Thoracic aorta endothelial cell (primary cell): ENCODE results near the gene ARID4A. TPM values are rescaled to one million over a fixed set of nuclear protein-coding genes. Genes with fewer than 3 reads are reported as not detected.

Source experiments
- small RNA-seq: library from RNA; depleted of rRNA; stranded (forward); fragments of <200 nt; gene quantifications from one replicate; pipeline ENCODE3, GENCODE V24; 2012
- total RNA-seq: library from RNA; depleted of rRNA; stranded (reverse); fragments of >200 nt; gene quantifications from 2 replicates; pipeline ENCODE4 v1.2.3, GENCODE V29; 2012

The ARID4A gene, protein sequence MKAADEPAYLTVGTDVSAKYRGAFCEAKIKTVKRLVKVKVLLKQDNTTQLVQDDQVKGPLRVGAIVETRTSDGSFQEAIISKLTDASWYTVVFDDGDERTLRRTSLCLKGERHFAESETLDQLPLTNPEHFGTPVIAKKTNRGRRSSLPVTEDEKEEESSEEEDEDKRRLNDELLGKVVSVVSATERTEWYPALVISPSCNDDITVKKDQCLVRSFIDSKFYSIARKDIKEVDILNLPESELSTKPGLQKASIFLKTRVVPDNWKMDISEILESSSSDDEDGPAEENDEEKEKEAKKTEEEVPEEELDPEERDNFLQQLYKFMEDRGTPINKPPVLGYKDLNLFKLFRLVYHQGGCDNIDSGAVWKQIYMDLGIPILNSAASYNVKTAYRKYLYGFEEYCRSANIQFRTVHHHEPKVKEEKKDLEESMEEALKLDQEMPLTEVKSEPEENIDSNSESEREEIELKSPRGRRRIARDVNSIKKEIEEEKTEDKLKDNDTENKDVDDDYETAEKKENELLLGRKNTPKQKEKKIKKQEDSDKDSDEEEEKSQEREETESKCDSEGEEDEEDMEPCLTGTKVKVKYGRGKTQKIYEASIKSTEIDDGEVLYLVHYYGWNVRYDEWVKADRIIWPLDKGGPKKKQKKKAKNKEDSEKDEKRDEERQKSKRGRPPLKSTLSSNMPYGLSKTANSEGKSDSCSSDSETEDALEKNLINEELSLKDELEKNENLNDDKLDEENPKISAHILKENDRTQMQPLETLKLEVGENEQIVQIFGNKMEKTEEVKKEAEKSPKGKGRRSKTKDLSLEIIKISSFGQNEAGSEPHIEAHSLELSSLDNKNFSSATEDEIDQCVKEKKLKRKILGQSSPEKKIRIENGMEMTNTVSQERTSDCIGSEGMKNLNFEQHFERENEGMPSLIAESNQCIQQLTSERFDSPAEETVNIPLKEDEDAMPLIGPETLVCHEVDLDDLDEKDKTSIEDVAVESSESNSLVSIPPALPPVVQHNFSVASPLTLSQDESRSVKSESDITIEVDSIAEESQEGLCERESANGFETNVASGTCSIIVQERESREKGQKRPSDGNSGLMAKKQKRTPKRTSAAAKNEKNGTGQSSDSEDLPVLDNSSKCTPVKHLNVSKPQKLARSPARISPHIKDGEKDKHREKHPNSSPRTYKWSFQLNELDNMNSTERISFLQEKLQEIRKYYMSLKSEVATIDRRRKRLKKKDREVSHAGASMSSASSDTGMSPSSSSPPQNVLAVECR
- total RNA-seq, result 17.5 and 20.7 TPM in 2 replicates

DNA sequence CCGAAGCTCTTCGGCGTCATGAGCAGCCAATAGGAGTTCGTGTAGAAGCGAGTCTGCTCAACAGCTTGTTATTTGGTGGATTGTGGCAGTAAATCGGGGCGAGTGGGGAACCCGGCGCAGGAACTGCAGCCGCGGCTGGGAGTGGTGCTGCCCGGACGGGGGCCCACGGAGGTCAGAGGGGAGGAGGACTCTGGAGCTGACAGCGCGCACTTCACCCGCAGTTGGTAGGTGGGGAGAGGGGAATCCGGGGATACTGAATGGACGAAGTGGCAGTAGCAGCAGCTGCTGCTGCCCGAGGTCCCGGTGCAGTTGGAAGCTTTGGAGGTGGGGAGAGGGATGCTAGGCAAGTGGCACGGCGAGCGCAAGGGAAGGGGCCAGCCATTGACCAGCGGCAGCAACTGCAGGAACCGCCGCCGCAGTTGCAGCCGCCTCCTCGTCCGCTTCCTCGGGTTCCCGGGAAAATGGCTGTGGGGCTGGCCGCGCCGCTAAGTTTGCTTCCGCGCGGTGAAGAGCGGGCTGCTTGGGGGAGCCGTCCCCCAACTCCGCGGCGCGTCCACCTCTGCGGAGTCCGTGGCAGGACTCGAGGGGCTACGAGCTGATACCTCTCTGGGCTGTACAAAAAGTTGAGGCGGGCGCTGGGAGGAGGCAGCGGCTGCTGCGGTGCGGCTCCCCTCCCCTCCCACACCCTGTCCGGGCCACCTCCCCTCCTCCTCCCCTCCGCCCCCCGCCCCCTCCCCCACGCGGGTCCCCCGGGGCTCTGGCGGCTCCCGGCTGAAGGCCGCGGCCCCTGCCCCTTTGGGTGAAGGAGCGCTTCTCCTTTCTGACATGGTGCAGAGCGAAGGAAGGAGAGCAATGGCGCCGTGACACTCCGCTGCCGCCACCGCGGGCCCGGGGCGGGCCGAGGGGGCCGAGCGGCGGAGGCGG is at the start of gene ARID4A:
ARID4A (plus strand) TSS at position 79 of the 924 bp plus-strand sequence. CDS start 1,300 bp downstream, outside the sequence.

GRCh38 chr14:58395812-58396788 is 97.7 kb downstream of the ARID4A start, which contains the start of gene TOMM20L:
TOMM20L (plus strand) TSS chr14:58395930; CDS start chr14:58395958, 28 bp downstream.

Small RNAs within 50 kb of the gene (small RNA-seq; reads per million reads assigned to genes)
- gene RNU6-341P, result not detected

Other genes starting within 250 kb of the ARID4A start
- gene ARMH4, start 146.3 kb upstream of the ARID4A start, total RNA-seq, result 1.4 and 1.9 TPM in 2 replicates
- 60.5 and 78.5 TPM in 2 replicates for gene ACTR10, start 98.4 kb upstream of the ARID4A start, total RNA-seq
- gene PSMA3, start 53.7 kb upstream of the ARID4A start, total RNA-seq, result 244 and 248 TPM in 2 replicates
- not detected in 2 replicates for gene TOMM20L, start 97.4 kb downstream of the ARID4A start, total RNA-seq
- 25.4 and 31.6 TPM in 2 replicates for gene TIMM9, start 129.0 kb downstream of the ARID4A start, total RNA-seq
- 32.5 and 42.4 TPM in 2 replicates for gene KIAA0586, start 129.2 kb downstream of the ARID4A start, total RNA-seq